ENCODE results near the gene ZMIZ1.

Gene ZMIZ1

GRCh38 chr10:79106256-79107050 lies 37.7 kb downstream of the ZMIZ1 start:
- Histone ChIP-seq H3K27me3 (ENCODE audit: control insufficient read depth, insufficient read depth, low read length) (no peaks in the 10 kb centered on the region), H3K27ac (ENCODE audit: low read depth, low read length) (no peak overlapping the region), H3K4me1 (ENCODE audit: control insufficient read depth, insufficient read depth, low read length) (peaks cover 30% of the 10 kb centered on the region), H3K9me3 (ENCODE audit: control insufficient read depth, insufficient read depth, low read length) (no peaks in the 10 kb centered on the region), H3K36me3 (ENCODE audit: control insufficient read depth, insufficient read depth, low read length) (no peaks in the 10 kb centered on the region), H3K9ac (ENCODE audit: low read depth, low read length) (no peak overlapping the region), H3K4me3 (ENCODE audit: low read depth, low read length) (no peak overlapping the region)

- no peaks in the 10 kb centered on the region for H3K9me3 ChIP-seq (ENCODE audit: control insufficient read depth, insufficient read depth, low read length)
- peaks cover 27% of the 10 kb centered on the region for H3K4me1 ChIP-seq (ENCODE audit: control insufficient read depth, insufficient read depth, low read length)
- no peaks in the 10 kb centered on the region for H3K36me3 ChIP-seq (ENCODE audit: control insufficient read depth, insufficient read depth, low read length)
- no peak overlapping the region for H3K27ac ChIP-seq (ENCODE audit: low read depth, low read length)
- no peak overlapping the region for H3K9ac ChIP-seq (ENCODE audit: low read depth, low read length)
- H3K27me3 ChIP-seq (ENCODE audit: control insufficient read depth, insufficient read depth, low read length): no peaks in the 10 kb centered on the region
- H3K4me3 ChIP-seq (ENCODE audit: low read depth, low read length): no peak overlapping the region
Measured at GRCh38 chr10:79107736-79108264, 39.0 kb downstream of the ZMIZ1 start.

GRCh38 chr10:79108728-79109127 lies 40.0 kb downstream of the ZMIZ1 start:
- no peak overlapping the region for H3K4me3 ChIP-seq (ENCODE audit: low read depth, low read length)
- H3K36me3 ChIP-seq (ENCODE audit: control insufficient read depth, insufficient read depth, low read length): no peaks in the 10 kb centered on the region
- H3K27ac ChIP-seq (ENCODE audit: low read depth, low read length): no peak overlapping the region
- H3K9ac ChIP-seq (ENCODE audit: low read depth, low read length): no peak overlapping the region
- no peaks in the 10 kb centered on the region for H3K9me3 ChIP-seq (ENCODE audit: control insufficient read depth, insufficient read depth, low read length)
- no peaks in the 10 kb centered on the region for H3K27me3 ChIP-seq (ENCODE audit: control insufficient read depth, insufficient read depth, low read length)
- H3K4me1 ChIP-seq (ENCODE audit: control insufficient read depth, insufficient read depth, low read length): peaks cover 36% of the 10 kb centered on the region

GRCh38 chr10:79111427-79111826 lies 42.7 kb downstream of the ZMIZ1 start:
- H3K4me3 ChIP-seq (ENCODE audit: low read depth, low read length): no peak overlapping the region
- peaks cover 38% of the 10 kb centered on the region for H3K4me1 ChIP-seq (ENCODE audit: control insufficient read depth, insufficient read depth, low read length)
- no peaks in the 10 kb centered on the region for H3K36me3 ChIP-seq (ENCODE audit: control insufficient read depth, insufficient read depth, low read length)
- no peak overlapping the region for H3K27ac ChIP-seq (ENCODE audit: low read depth, low read length)
- H3K9ac ChIP-seq (ENCODE audit: low read depth, low read length): no peak overlapping the region
- no peaks in the 10 kb centered on the region for H3K9me3 ChIP-seq (ENCODE audit: control insufficient read depth, insufficient read depth, low read length)
- no peaks in the 10 kb centered on the region for H3K27me3 ChIP-seq (ENCODE audit: control insufficient read depth, insufficient read depth, low read length)

- no peak overlapping the region for H3K9ac ChIP-seq (ENCODE audit: low read depth, low read length)
- H3K36me3 ChIP-seq (ENCODE audit: control insufficient read depth, insufficient read depth, low read length): no peaks in the 10 kb centered on the region
- no peaks in the 10 kb centered on the region for H3K27me3 ChIP-seq (ENCODE audit: control insufficient read depth, insufficient read depth, low read length)
- H3K9me3 ChIP-seq (ENCODE audit: control insufficient read depth, insufficient read depth, low read length): no peaks in the 10 kb centered on the region
- H3K4me3 ChIP-seq (ENCODE audit: low read depth, low read length): no peak overlapping the region
- no peak overlapping the region for H3K27ac ChIP-seq (ENCODE audit: low read depth, low read length)
- H3K4me1 ChIP-seq (ENCODE audit: control insufficient read depth, insufficient read depth, low read length): peaks cover 38% of the 10 kb centered on the region
Measured at GRCh38 chr10:79111846-79112614, 43.3 kb downstream of the ZMIZ1 start.

- Histone ChIP-seq H3K9ac (ENCODE audit: low read depth, low read length) (0 out of 2 replicates have a peak overlapping the region, but pooled peaks have one; percentile 8), H3K4me3 (ENCODE audit: low read depth, low read length) (no peak overlapping the region), H3K9me3 (ENCODE audit: control insufficient read depth, insufficient read depth, low read length) (no peaks in the 10 kb centered on the region), H3K36me3 (ENCODE audit: control insufficient read depth, insufficient read depth, low read length) (no peaks in the 10 kb centered on the region), H3K4me1 (ENCODE audit: control insufficient read depth, insufficient read depth, low read length) (peaks cover 33% of the 10 kb centered on the region), H3K27ac (ENCODE audit: low read depth, low read length) (peak overlapping the region; percentile 56), H3K27me3 (ENCODE audit: control insufficient read depth, insufficient read depth, low read length) (no peaks in the 10 kb centered on the region)
Measured at GRCh38 chr10:79112881-79113431, 44.2 kb downstream of the ZMIZ1 start.

GRCh38 chr10:79113827-79114226 lies 45.1 kb downstream of the ZMIZ1 start:
- Histone ChIP-seq H3K4me3 (ENCODE audit: low read depth, low read length) (no peak overlapping the region), H3K9me3 (ENCODE audit: control insufficient read depth, insufficient read depth, low read length) (no peaks in the 10 kb centered on the region), H3K36me3 (ENCODE audit: control insufficient read depth, insufficient read depth, low read length) (no peaks in the 10 kb centered on the region), H3K27ac (ENCODE audit: low read depth, low read length) (peak overlapping the region; percentile 56), H3K4me1 (ENCODE audit: control insufficient read depth, insufficient read depth, low read length) (peaks cover 33% of the 10 kb centered on the region), H3K9ac (ENCODE audit: low read depth, low read length) (no peak overlapping the region), H3K27me3 (ENCODE audit: control insufficient read depth, insufficient read depth, low read length) (no peaks in the 10 kb centered on the region)

- Histone ChIP-seq H3K4me3 (ENCODE audit: low read depth, low read length) (no peak overlapping the region), H3K9me3 (ENCODE audit: control insufficient read depth, insufficient read depth, low read length) (no peaks in the 10 kb centered on the region), H3K9ac (ENCODE audit: low read depth, low read length) (no peak overlapping the region), H3K36me3 (ENCODE audit: control insufficient read depth, insufficient read depth, low read length) (peaks cover 13% of the 10 kb centered on the region), H3K4me1 (ENCODE audit: control insufficient read depth, insufficient read depth, low read length) (peaks cover 26% of the 10 kb centered on the region), H3K27me3 (ENCODE audit: control insufficient read depth, insufficient read depth, low read length) (no peaks in the 10 kb centered on the region), H3K27ac (ENCODE audit: low read depth, low read length) (no peak overlapping the region)
Measured at GRCh38 chr10:79115302-79115701, 46.5 kb downstream of the ZMIZ1 start.

- Histone ChIP-seq H3K9me3 (ENCODE audit: control insufficient read depth, insufficient read depth, low read length) (no peaks in the 10 kb centered on the region), H3K27ac (ENCODE audit: low read depth, low read length) (no peak overlapping the region)
Measured at GRCh38 chr10:79116368-79116767, 47.6 kb downstream of the ZMIZ1 start.

GRCh38 chr10:79116801-79117723 lies 48.3 kb downstream of the ZMIZ1 start:
- no peak overlapping the region for H3K4me3 ChIP-seq (ENCODE audit: low read depth, low read length)
- H3K27ac ChIP-seq (ENCODE audit: low read depth, low read length): no peak overlapping the region
- H3K4me1 ChIP-seq (ENCODE audit: control insufficient read depth, insufficient read depth, low read length): peaks cover 26% of the 10 kb centered on the region
- no peak overlapping the region for H3K9ac ChIP-seq (ENCODE audit: low read depth, low read length)
- no peaks in the 10 kb centered on the region for H3K9me3 ChIP-seq (ENCODE audit: control insufficient read depth, insufficient read depth, low read length)
- H3K36me3 ChIP-seq (ENCODE audit: control insufficient read depth, insufficient read depth, low read length): peaks cover 18% of the 10 kb centered on the region
- no peaks in the 10 kb centered on the region for H3K27me3 ChIP-seq (ENCODE audit: control insufficient read depth, insufficient read depth, low read length)

More at GRCh38 chr10:79116368-79116767, 47.6 kb downstream of the ZMIZ1 start:
- peaks cover 26% of the 10 kb centered on the region for H3K4me1 ChIP-seq (ENCODE audit: control insufficient read depth, insufficient read depth, low read length)
- no peaks in the 10 kb centered on the region for H3K27me3 ChIP-seq (ENCODE audit: control insufficient read depth, insufficient read depth, low read length)
- H3K9ac ChIP-seq (ENCODE audit: low read depth, low read length): no peak overlapping the region
- no peak overlapping the region for H3K4me3 ChIP-seq (ENCODE audit: low read depth, low read length)
- peaks cover 18% of the 10 kb centered on the region for H3K36me3 ChIP-seq (ENCODE audit: control insufficient read depth, insufficient read depth, low read length)

All from HUES48 (cell line).